Measurements from ENCODE around the gene TGFBI. TPM values are rescaled to one million over a fixed set of nuclear protein-coding genes. Genes with fewer than 3 reads are reported as not detected.

TGFBI gene
- total and polyA plus RNA-seq, 9 of the 15 experiments (the other 6 are each of a cell fraction or from before 2014, with no cell fraction given), result 0.05 to 0.62 (median 0.08) TPM; not detected in 6

GRCh38 chr5:136080483-136081216, 51.9 kb downstream of the TGFBI start (continued):
- TF ChIP-seq, protein P1, sequence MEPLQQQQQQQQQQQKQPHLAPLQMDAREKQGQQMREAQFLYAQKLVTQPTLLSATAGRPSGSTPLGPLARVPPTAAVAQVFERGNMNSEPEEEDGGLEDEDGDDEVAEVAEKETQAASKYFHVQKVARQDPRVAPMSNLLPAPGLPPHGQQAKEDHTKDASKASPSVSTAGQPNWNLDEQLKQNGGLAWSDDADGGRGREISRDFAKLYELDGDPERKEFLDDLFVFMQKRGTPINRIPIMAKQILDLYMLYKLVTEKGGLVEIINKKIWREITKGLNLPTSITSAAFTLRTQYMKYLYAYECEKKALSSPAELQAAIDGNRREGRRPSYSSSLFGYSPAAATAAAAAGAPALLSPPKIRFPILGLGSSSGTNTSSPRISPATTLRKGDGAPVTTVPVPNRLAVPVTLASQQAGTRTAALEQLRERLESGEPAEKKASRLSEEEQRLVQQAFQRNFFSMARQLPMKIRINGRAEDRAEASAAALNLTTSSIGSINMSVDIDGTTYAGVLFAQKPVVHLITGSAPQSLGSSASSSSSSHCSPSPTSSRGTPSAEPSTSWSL (CRISPR knock-in tag; IDR thresholded peaks at IDR 0.05; ENCODE audit: borderline replicate concordance), result no peak
- TF ChIP-seq SMARCA5 (IDR thresholded peaks at IDR 0.05) (no peak), MYBL2 (IDR thresholded peaks at IDR 0.05; ENCODE audit: low read depth) (no peak), MYBL2 (CRISPR knock-in tag; IDR thresholded peaks at IDR 0.05; ENCODE audit: borderline replicate concordance) (no peak), ARID3A (IDR thresholded peaks at IDR 0.05; ENCODE audit: borderline replicate concordance, low read depth, low read length) (no peak), BRD9 (IDR thresholded peaks at IDR 0.05; ENCODE audit: low read depth, partially characterized antibody) (peak; percentile 93), ZNF121 (CRISPR knock-in tag; conservative IDR thresholded peaks at IDR 0.05) (no peak), ZNF644 (tag; IDR thresholded peaks at IDR 0.05; ENCODE audit: low read depth) (no peak), ZC3H4 (CRISPR knock-in tag; IDR thresholded peaks at IDR 0.05; ENCODE audit: borderline replicate concordance) (no peak), RBM39 (optimal IDR thresholded peaks at IDR 0.05; ENCODE audit: low read depth, low read length) (no peak), C11orf30 (IDR thresholded peaks at IDR 0.05; ENCODE audit: low read depth) (peak; percentile 54; the same call in 1 of the 2 replicates), MLLT1 (IDR thresholded peaks at IDR 0.05) (no peak), ZNF75A (CRISPR knock-in tag; IDR thresholded peaks at IDR 0.05) (no peak), MTA1 (IDR thresholded peaks at IDR 0.05; ENCODE audit: borderline replicate concordance) (peak; percentile 87), NFE2L1 (tag; IDR thresholded peaks at IDR 0.05; ENCODE audit: borderline replicate concordance, low read depth) (no peak), U2AF1 (optimal IDR thresholded peaks at IDR 0.05; ENCODE audit: low read depth, low read length) (no peak), ZNF12 (CRISPR knock-in tag; IDR thresholded peaks at IDR 0.05) (no peak), NR2C2 (CRISPR knock-in tag; IDR thresholded peaks at IDR 0.05) (no peak), NR2C2 (tag; IDR thresholded peaks at IDR 0.05) (peak; percentile 61), ZNF146 (CRISPR knock-in tag; IDR thresholded peaks at IDR 0.05; ENCODE audit: unreplicated experiment) (no peak), MECOM (CRISPR knock-in tag; IDR thresholded peaks at IDR 0.05) (no peak), PCBP2 (IDR thresholded peaks at IDR 0.05; ENCODE audit: low read depth, low read length, poor library complexity, severe bottlenecking) (no peak), MCM2 (IDR thresholded peaks at IDR 0.05; ENCODE audit: low read depth) (no peak), ZNF124 (CRISPR knock-in tag; IDR thresholded peaks at IDR 0.05) (no peak)
